Measurements from ENCODE around the gene RPGRIP1L. TPM values are rescaled to one million over a fixed set of nuclear protein-coding genes. Genes with fewer than 3 reads are reported as not detected.

RPGRIP1L gene
- total RNA-seq, 4 donors from 2014 or later, result 1.9 to 3.4 (median 2.7) TPM

GRCh38 chr16:53605831-53606400, 97.7 kb downstream of the RPGRIP1L start:
- TF ChIP-seq CTCF (IDR thresholded peaks at IDR 0.05; ENCODE audit: low read depth), result no peak

DNA sequence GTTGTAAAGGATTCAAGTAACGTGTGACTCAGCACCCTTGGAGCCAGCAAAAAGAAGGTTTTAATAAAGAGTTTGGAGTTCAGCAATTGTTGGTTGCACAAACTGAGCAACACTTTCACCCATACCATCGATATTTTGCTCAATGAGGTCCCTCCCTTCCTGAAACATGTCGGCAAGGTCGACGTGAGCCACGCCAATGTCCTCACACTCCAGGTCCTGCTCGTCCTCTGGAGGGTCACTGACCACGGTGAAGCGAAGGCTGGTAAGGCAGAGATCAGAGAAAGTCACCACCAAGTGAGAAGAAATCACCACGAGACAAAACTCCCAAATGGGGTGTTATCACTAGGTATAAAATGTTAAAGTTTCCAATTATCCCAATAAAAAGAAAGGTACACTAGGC, 98.3 kb downstream of the RPGRIP1L start:
- no peak for TF ChIP-seq CTCF (IDR thresholded peaks at IDR 0.05; ENCODE audit: low read depth)

DNA sequence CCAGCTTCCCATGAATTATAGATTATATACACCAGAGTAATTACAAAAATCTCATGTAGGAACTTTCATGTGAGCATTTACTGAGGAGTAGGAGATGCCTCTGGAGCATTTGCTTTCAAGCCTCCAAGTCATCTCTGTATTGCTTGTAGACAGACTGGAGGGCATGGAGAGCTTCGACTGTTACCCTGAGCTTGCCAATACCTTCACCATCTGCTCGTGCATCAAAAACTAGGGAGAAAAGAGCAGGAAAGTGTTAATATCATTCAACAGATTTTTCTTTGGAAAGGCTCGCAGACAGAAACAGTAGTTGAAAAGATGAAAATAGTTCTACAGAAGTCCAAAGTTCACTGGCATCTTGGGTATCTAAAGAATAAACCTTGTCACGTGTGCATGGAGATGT, 101.7 kb downstream of the RPGRIP1L start:
- TF ChIP-seq CTCF (IDR thresholded peaks at IDR 0.05; ENCODE audit: low read depth), result no peak

GRCh38 chr16:53600616-53601015, 103.0 kb downstream of the RPGRIP1L start:
- TF ChIP-seq CTCF (IDR thresholded peaks at IDR 0.05; ENCODE audit: low read depth), result no peak

DNA sequence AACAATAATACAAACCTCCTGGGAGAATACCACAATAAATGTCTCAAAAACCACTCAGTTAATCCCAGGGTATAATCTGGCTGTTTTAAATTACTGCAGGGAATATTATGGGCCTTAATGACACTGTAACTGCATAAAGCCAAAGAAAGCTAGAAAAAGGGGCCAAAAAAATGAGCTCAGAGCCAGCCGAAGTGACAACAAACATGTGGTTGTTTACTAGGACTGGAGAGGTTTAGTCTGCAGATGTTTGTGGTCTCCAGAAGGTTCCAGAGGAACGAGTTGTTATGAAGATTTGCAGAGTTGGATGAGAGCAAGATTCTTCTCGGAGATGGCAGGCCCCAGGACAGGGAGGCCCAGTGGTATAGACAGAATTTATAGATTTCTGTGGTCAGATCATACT, 103.5 kb downstream of the RPGRIP1L start:
- no peak for TF ChIP-seq CTCF (IDR thresholded peaks at IDR 0.05; ENCODE audit: low read depth)

DNA sequence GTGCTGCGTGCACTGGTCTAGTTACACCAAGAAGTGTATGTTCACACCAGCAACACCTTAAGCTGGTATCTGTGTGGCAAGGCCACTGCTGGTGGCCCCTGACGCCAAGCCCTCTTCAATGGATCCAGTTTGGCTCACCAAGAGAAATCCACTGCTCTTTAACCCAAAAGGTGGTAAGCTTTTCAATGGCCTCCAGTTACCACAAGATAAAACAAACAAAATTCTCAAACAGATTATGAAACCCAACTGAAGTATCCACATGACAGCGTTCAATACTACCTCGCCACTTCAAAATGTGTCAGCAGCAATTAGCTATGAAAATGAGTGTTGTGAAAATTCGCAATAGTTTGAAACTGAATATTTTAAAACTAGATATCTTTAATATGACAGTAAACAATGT, 104.1 kb downstream of the RPGRIP1L start:
- no peak for TF ChIP-seq CTCF (IDR thresholded peaks at IDR 0.05; ENCODE audit: low read depth)

DNA sequence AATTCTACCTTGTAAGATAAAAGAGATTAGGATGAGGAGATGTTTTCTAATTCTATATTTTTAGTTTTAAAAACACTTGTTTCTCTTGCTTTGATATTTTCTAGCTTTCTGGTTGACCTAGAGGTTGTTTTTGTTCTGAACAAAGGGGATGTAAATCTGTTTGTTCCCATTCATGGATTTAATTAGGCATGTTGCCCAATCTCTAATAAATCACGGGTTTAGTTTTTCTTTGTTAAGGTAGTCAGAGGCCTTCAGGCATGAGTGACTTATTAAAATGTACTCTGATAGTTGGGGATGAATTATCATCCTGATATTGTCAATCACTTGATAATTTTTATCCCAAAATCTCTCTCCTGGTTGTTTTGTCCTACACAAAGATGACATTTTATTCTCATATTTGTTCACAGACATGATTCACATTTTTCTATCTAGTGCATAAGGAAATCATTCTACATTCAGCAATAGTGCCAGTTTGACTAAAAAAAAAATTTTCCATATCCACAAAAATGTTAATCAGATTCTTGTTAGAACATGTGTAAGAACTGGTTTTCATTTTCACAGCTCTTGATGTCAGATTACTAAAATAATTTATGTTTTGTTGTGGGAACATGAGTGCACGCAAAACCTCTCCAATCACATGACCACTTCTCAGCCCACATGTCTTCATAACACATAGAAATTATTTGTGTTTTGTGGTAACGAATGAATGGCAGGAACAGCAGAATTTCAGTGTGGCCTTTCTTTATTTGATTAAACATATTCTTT, 105.0 kb downstream of the RPGRIP1L start:
- no peak for TF ChIP-seq CTCF (IDR thresholded peaks at IDR 0.05; ENCODE audit: low read depth)

All from subcutaneous adipose tissue (tissue), 4 donors.